HG02943 (cell line): ENCODE measurements around the gene C17orf107.

Experiments used
- ATAC-seq: cut with Tn5 transposase; IDR thresholded peaks from one replicate; pipeline ENCODE4 v1.9.1; 2021; ENCODE audit warnings: mild to moderate bottlenecking, low read depth, moderate library complexity; ENCODE audit not compliant: unreplicated experiment

The C17orf107 gene

DNA sequence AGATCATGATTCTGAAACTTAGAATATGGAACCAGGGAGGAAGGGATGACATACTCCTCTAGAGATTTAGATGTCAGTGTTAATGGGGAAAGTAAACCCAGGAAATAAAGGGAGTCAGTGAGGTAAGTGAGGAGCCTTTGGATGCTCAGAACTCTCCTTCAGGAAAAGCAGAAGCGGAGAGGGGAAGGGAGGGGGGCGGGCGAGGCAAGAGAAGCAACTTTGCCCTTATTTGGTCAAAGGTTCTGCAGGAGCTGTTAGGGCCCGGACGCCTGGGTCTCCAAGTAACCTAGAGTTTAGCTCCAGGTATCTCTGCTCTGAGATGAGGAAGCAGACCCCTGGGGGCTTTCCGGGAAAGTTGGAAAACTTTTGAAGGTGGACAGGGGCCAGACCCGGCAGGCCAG is 47.7 kb downstream of the C17orf107 start:
- no peak for ATAC-seq

- ATAC-seq = no peak
Measured at GRCh38 chr17:4947411-4948165, 48.3 kb downstream of the C17orf107 start.

DNA sequence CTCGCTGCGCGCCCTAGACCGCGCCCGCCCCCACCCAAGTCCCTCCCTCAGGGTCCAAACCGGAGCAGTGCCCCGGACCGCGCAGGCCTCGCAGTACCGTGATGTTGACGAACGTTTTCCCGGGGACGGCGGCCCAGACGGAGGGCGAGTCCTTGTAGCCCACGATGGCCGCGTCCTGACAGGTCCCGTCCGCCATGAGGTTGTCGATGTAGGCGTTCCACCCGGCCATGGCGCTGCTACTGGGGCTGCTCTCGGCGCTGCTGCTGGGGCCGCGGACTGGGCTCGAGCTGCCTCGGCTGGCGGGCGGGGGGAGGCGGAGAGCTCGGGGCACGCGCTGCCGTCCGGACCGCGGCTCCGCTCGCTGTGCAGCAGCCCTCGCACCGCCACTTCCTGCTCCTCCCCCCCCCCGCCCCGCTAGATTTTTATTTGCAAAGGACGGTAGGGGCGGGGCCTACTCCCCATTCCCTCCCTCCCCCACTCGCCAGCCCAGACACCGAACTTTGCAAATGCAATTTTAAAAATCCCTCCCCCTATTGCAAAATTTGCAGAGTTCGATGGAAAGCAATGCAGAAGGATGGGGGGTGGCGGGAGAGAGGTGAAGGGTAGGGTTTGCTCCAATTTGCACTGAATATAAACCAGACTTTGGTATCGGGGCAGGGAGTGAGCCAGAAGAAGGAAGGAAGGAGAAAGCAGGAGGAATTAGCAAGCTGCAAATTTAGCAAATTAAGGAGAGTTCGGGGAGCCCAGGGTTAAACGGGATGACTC is 49.0 kb downstream of the C17orf107 start, which contains the start of gene PFN1:
TSS of gene PFN1 (minus strand) at position 365 of the 765 bp plus-strand sequence. CDS start at position 229, 136 bp downstream.
- no peak for ATAC-seq

GRCh38 chr17:4948931-4949320 is 49.6 kb downstream of the C17orf107 start:
- no peak for ATAC-seq

GRCh38 chr17:4949321-4950074 is 50.2 kb downstream of the C17orf107 start:
- ATAC-seq = no peak

- no peak for ATAC-seq
Measured at GRCh38 chr17:4950075-4950745, 50.9 kb downstream of the C17orf107 start.

- no peak for ATAC-seq
Measured at GRCh38 chr17:4950746-4951204, 51.4 kb downstream of the C17orf107 start, which contains the start of gene ENO3. Gene ENO3, plus strand, starts transcription at chr17:4951119. Its CDS starts 711 bp downstream, at chr17:4951830.

- no peak for ATAC-seq
Measured at GRCh38 chr17:4951486-4951885, 52.1 kb downstream of the C17orf107 start.
